ENCODE measurements around the gene ZP3. TPM values are rescaled to one million over a fixed set of nuclear protein-coding genes. Genes with fewer than 3 reads are reported as not detected.
A peak's percentile ranks its signal among the peaks of the same experiment; 100 is the strongest.
"Not testable (repeated sequence)": the region's sequence is repeated elsewhere in the genome, so short reads cannot be mapped to it uniquely, and the experiment has no call there.

Gene ZP3
- total and polyA plus RNA-seq, 8 donors, result 0.46 to 7.1 (median 1.4) TPM; not detected in 4

- peak in 1 of 2 donors; percentile 45 for DNase-seq
- H3K27ac ChIP-seq, result no peak overlapping the region
- H3K27me3 ChIP-seq, result peaks cover 0 to 11% (median 0%) of the 10 kb centered on the region in 3 donors
- H3K4me1 ChIP-seq, result no peaks in the 10 kb centered on the region
- H3K9me3 ChIP-seq, result no peaks in the 10 kb centered on the region
- 50 to 86% (median 79%) methylated on average over 5 to 18 of the region's 18 CpGs for WGBS, 5 donors
- intact Hi-C loops (cut with DNase I; ENCODE audit: low total_unique reads), result no loop called here
- H3K4me3 ChIP-seq, result no peak overlapping the region
- TF ChIP-seq POLR2AphosphoS5 (IDR thresholded peaks at IDR 0.05) (no peak), CTCF (IDR thresholded peaks at IDR 0.05) (no peak), EP300 (IDR thresholded peaks at IDR 0.05) (no peak), POLR2A (IDR thresholded peaks at IDR 0.05) (no peak)
- no peaks in the 10 kb centered on the region for H3K36me3 ChIP-seq
Measured at GRCh38 chr7:76428868-76429805, 4.4 kb downstream of the ZP3 start.

- TF ChIP-seq POLR2A (IDR thresholded peaks at IDR 0.05) (no peak), POLR2AphosphoS5 (IDR thresholded peaks at IDR 0.05) (no peak), CTCF (IDR thresholded peaks at IDR 0.05) (no peak), EP300 (IDR thresholded peaks at IDR 0.05) (no peak)
- 90 to 95% (median 94%) methylated on average over 9 of the region's 9 CpGs for WGBS, 5 donors
- no peak for DNase-seq
- Histone ChIP-seq H3K9me3 (no peaks in the 10 kb centered on the region), H3K27ac (no peak overlapping the region), H3K4me1 (no peaks in the 10 kb centered on the region), H3K36me3 (peaks cover 0 to 3% (median 0%) of the 10 kb centered on the region in 4 donors), H3K27me3 (peaks cover 0 to under 1% (median 0%) of the 10 kb centered on the region in 3 donors), H3K4me3 (no peak overlapping the region)
- intact Hi-C loops (cut with DNase I; ENCODE audit: low total_unique reads), result no loop called here
Measured at GRCh38 chr7:76430211-76430610, 5.5 kb downstream of the ZP3 start.

- no peak for DNase-seq
- H3K27me3 ChIP-seq, result no peaks in the 10 kb centered on the region
- TF ChIP-seq POLR2AphosphoS5 (IDR thresholded peaks at IDR 0.05), result no peak
- TF ChIP-seq POLR2A (IDR thresholded peaks at IDR 0.05), result no peak
- TF ChIP-seq EP300 (IDR thresholded peaks at IDR 0.05), result no peak
- no peak for TF ChIP-seq CTCF (IDR thresholded peaks at IDR 0.05)
Measured at GRCh38 chr7:76430836-76431235, 6.1 kb downstream of the ZP3 start.

GRCh38 chr7:76437873-76438272, 13.1 kb downstream of the ZP3 start:
- H3K9me3 ChIP-seq; H3K27ac ChIP-seq; H3K4me1 ChIP-seq; intact Hi-C loops (cut with DNase I; ENCODE audit: low total_unique reads); H3K27me3 ChIP-seq; H3K4me3 ChIP-seq: not testable (repeated sequence)
- DNase-seq, result peak; percentile 82 to 92
- TF ChIP-seq POLR2AphosphoS5 (IDR thresholded peaks at IDR 0.05) (peak in 1 of 3 donors; percentile 45), CTCF (IDR thresholded peaks at IDR 0.05) (peak in 5 of 7 experiments; percentile 25 to 75 (median 52))
- peaks cover 0 to 14% (median 0%) of the 10 kb centered on the region in 4 donors for H3K36me3 ChIP-seq
- 0 to 8% (median 0%) methylated on average over 1 to 2 of the region's 2 CpGs for WGBS, 5 donors

More at GRCh38 chr7:76430836-76431235, 6.1 kb downstream of the ZP3 start:
- H3K4me3 ChIP-seq, result no peak overlapping the region
- H3K9me3 ChIP-seq, result no peaks in the 10 kb centered on the region
- intact Hi-C loops (cut with DNase I; ENCODE audit: low total_unique reads), result no loop called here
- peaks cover 0 to 9% (median 0%) of the 10 kb centered on the region in 4 donors for H3K36me3 ChIP-seq
- 82 to 99% (median 92%) methylated on average over 3 of the region's 3 CpGs for WGBS, 5 donors
- no peaks in the 10 kb centered on the region for H3K4me1 ChIP-seq
- H3K27ac ChIP-seq, result no peak overlapping the region

GRCh38 chr7:76439120-76439888, 14.6 kb downstream of the ZP3 start:
- H3K27me3 ChIP-seq, result not testable (repeated sequence)
- WGBS, 5 donors, result 84 to 89% (median 87%) methylated on average over 4 of the region's 7 CpGs; no CpG with 5 or more reads in 1 of the 5 donors

GRCh38 chr7:76440404-76440803, 15.7 kb downstream of the ZP3 start:
- 86 to 94% (median 92%) methylated on average over 3 to 4 of the region's 4 CpGs for WGBS, 5 donors
- H3K36me3 ChIP-seq; H3K4me3 ChIP-seq; H3K4me1 ChIP-seq; H3K27me3 ChIP-seq; intact Hi-C loops (cut with DNase I; ENCODE audit: low total_unique reads); H3K27ac ChIP-seq; H3K9me3 ChIP-seq: not testable (repeated sequence)
- DNase-seq, result peak in 1 of 2 donors; percentile 4

More at GRCh38 chr7:76439120-76439888, 14.6 kb downstream of the ZP3 start:
- H3K9me3 ChIP-seq; H3K4me1 ChIP-seq; H3K27ac ChIP-seq; H3K4me3 ChIP-seq; intact Hi-C loops (cut with DNase I; ENCODE audit: low total_unique reads): not testable (repeated sequence)
- DNase-seq, result peak in 1 of 2 donors; percentile 21
- peaks cover 0 to 14% (median 0%) of the 10 kb centered on the region in 4 donors for H3K36me3 ChIP-seq
